Measurements from ENCODE around the gene LANCL2.
"Not testable (repeated sequence)": the region's sequence is repeated elsewhere in the genome, so short reads cannot be mapped to it uniquely, and the experiment has no call there.

LANCL2 gene

DNA sequence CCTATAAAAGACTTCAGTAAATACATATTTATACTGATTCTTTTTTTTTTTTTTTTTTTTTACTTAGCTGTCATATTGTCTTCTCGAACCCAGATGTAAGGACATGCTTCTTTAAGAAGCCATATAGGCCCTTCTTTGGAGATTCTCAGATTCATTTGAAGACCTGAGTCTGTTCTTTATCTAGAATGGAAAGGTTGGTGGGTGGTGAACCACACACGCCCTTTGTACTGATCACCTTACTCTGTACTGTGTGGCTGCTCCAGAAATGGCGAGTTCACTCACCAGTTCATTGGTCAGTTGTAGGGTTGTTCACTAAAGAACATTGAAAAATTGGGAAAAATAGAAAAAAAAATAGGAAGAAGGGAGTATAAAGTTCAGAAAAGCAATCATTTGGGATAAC is 32.5 kb downstream of the LANCL2 start:
- peak overlapping the region in 1 of 2 donors; percentile 3 for H3K27ac Mint-ChIP-seq

GRCh38 chr7:55400191-55400590 is 35.1 kb downstream of the LANCL2 start:
- no peak for DNase-seq
- no peaks in the 10 kb centered on the region for H3K9me3 Mint-ChIP-seq
- H3K36me3 Mint-ChIP-seq (ENCODE audit: insufficient read depth) = peaks cover 14% of the 10 kb centered on the region
- no peaks in the 10 kb centered on the region for H3K27me3 Mint-ChIP-seq
- ATAC-seq (replicated peaks) = no peak
- H3K4me1 Mint-ChIP-seq (ENCODE audit: low read depth in 2 of 2) = no peaks in the 10 kb centered on the region
- no peak overlapping the region for H3K4me3 Mint-ChIP-seq
- peak overlapping the region in 1 of 2 donors; percentile 35 for H3K27ac Mint-ChIP-seq

More for the DNA sequence above, 32.5 kb downstream of the LANCL2 start:
- DNase-seq (no peak), ATAC-seq (replicated peaks) (no peak)
- Mint-ChIP-seq H3K27me3 (no peaks in the 10 kb centered on the region), H3K4me3 (no peak overlapping the region), H3K4me1 (ENCODE audit: low read depth in 2 of 2) (no peaks in the 10 kb centered on the region), H3K36me3 (ENCODE audit: insufficient read depth) (peaks cover 10% of the 10 kb centered on the region), H3K9me3 (no peaks in the 10 kb centered on the region)

- not testable (repeated sequence) for H3K27ac Mint-ChIP-seq; H3K4me3 Mint-ChIP-seq; H3K4me1 Mint-ChIP-seq (ENCODE audit: low read depth in 2 of 2); H3K27me3 Mint-ChIP-seq; ATAC-seq (replicated peaks); H3K9me3 Mint-ChIP-seq; DNase-seq
- peaks cover 18% of the 10 kb centered on the region for H3K36me3 Mint-ChIP-seq (ENCODE audit: insufficient read depth)
These were observed 37.4 kb downstream of the LANCL2 start for GRCh38 chr7:55402506-55402905.

DNA sequence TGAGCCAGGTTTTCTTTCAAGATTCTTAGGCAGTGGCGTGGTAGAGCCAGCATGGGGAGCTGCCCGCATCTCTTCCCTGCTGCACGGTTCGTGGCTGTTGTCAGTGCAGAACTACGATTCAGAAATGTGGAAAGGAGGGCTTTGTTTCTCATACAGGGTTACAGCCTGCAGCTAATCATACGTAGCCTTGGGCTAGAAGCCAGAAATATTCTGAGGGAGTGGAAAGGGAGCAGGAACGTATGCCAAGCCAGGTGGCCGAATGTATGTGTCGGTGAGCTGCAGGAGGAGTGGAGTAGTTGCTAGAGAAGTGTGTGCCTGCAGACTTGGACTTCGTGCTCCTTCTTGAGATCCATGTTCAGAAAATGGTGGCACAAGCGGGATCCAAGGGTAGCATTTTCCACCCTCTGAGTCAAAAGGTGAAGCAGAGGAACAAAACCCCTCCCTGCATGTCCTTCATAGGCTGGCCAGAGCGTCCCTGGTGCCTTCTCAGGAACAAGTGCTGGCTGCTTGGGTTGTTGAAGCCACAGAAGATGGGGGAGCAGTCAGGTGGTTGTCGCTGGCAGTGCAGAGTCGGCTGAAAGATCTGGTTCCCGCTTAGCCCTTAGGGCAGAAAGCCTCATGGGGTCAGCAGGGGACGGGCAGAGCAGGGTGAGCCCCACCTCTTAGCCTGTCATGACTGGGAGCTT is 40.9 kb downstream of the LANCL2 start:
- H3K36me3 Mint-ChIP-seq (ENCODE audit: insufficient read depth) = peaks cover 21% of the 10 kb centered on the region
- H3K27ac Mint-ChIP-seq = no peak overlapping the region
- peaks cover 0 to 1% of the 10 kb centered on the region in 2 donors for H3K4me1 Mint-ChIP-seq (ENCODE audit: low read depth in 2 of 2)
- no peaks in the 10 kb centered on the region for H3K27me3 Mint-ChIP-seq
- H3K4me3 Mint-ChIP-seq = no peak overlapping the region
- DNase-seq (no peak), ATAC-seq (replicated peaks) (no peak)
- no peaks in the 10 kb centered on the region for H3K9me3 Mint-ChIP-seq

DNA sequence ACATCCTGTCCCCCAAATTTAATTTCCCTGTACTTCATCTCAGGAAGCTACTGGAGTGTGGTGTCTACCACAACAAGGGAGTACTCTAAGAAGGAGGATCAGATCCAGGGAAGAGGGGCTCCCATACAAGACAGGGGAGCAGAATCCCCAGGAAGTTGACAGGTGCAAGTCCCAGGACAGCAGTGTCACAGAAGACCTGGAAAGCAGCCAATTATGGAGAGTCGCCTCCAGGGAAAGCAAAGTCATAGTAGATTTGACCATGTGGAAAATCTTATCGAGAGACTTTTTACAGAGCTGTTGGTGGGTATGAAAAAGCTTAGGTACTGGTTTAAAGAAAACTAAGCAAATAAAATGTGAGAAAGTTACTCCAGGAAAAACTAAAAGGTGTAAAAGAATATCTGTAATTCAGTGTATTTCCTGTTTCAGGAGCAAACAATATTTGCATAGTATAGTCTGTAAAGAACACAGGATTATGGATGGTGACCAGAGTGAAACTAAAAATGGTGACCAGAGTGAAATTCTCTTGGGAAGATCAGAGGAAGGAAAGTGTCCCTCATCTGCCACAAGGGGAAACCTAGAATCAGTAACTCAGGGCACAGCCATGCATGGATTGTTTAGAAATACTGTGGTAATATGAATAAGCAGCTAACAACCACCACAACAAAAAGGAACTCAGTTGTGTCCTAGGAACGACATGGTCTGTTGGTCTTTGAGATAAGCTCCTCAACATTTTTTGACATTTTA is 44.5 kb downstream of the LANCL2 start:
- DNase-seq = no peak
- H3K27ac Mint-ChIP-seq = no peak overlapping the region
- ATAC-seq (replicated peaks) = no peak

DNA sequence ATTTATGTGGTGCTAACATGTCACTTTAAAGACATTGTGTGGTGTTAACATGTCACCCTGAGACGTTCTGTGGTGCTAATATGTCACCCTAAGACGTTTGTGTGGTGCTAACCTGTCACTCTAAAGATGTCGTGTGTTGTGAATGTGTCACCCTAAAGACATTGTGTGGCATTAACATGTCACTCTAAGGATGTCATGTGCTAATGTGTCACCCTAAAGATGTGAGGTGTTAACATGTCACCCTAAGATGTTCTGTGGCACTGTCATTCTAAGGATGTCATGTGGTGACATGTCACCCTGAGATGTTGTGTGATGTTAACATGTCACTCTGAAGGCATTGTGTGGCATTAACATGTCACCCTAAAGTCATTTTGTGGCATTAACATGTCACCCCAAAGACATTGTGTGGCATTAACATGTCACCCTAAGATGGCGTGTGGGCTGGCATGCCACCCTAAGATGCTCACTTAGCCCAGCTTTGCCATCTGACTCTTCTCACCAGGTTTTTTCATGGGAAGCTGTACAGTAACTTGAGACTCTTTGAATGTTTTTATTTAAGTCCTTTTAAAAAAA is 45.6 kb downstream of the LANCL2 start:
- H3K36me3 Mint-ChIP-seq (ENCODE audit: insufficient read depth) = peaks cover 18% of the 10 kb centered on the region
- no peak for DNase-seq
- no peak overlapping the region for H3K4me3 Mint-ChIP-seq
- no peaks in the 10 kb centered on the region for H3K27me3 Mint-ChIP-seq
- peaks cover 1 to 3% of the 10 kb centered on the region in 2 donors for H3K4me1 Mint-ChIP-seq (ENCODE audit: low read depth in 2 of 2)
- no peaks in the 10 kb centered on the region for H3K9me3 Mint-ChIP-seq
- no peak overlapping the region for H3K27ac Mint-ChIP-seq
- no peak for ATAC-seq (replicated peaks)

More for the DNA sequence above, 44.5 kb downstream of the LANCL2 start:
- peaks cover 22% of the 10 kb centered on the region for H3K36me3 Mint-ChIP-seq (ENCODE audit: insufficient read depth)
- no peaks in the 10 kb centered on the region for H3K27me3 Mint-ChIP-seq
- H3K4me1 Mint-ChIP-seq (ENCODE audit: low read depth in 2 of 2) = peaks cover 0 to 1% of the 10 kb centered on the region in 2 donors
- no peaks in the 10 kb centered on the region for H3K9me3 Mint-ChIP-seq
- no peak overlapping the region for H3K4me3 Mint-ChIP-seq

DNA sequence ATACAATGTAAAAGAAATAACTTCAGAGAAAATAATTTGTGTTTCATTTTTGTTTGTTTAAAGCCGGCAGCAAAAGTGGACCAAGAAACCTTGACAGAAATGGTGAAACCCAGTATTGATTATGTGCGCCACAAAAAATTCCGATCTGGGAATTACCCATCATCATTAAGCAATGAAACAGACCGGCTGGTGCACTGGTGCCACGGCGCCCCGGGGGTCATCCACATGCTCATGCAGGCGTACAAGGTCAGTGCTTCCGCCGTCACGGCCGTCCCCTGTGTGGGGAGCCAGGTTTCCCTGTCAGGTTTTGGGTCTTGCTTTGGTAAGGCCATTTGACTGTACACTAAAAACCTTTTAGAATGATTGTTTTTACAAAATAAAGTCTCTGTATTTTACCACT is 46.7 kb downstream of the LANCL2 start:
- DNase-seq (no peak), ATAC-seq (replicated peaks) (no peak)
- peaks cover 0 to 3% of the 10 kb centered on the region in 2 donors for H3K4me1 Mint-ChIP-seq (ENCODE audit: low read depth in 2 of 2)
- no peaks in the 10 kb centered on the region for H3K27me3 Mint-ChIP-seq
- no peak overlapping the region for H3K27ac Mint-ChIP-seq
- H3K4me3 Mint-ChIP-seq = no peak overlapping the region
- H3K9me3 Mint-ChIP-seq = no peaks in the 10 kb centered on the region
- peaks cover 15% of the 10 kb centered on the region for H3K36me3 Mint-ChIP-seq (ENCODE audit: insufficient read depth)

- no peak overlapping the region for H3K4me3 Mint-ChIP-seq
- H3K9me3 Mint-ChIP-seq = no peaks in the 10 kb centered on the region
- H3K27me3 Mint-ChIP-seq = no peaks in the 10 kb centered on the region
- DNase-seq (no peak), ATAC-seq (replicated peaks) (no peak)
- peaks cover 0 to 3% of the 10 kb centered on the region in 2 donors for H3K4me1 Mint-ChIP-seq (ENCODE audit: low read depth in 2 of 2)
- peaks cover 12% of the 10 kb centered on the region for H3K36me3 Mint-ChIP-seq (ENCODE audit: insufficient read depth)
- no peak overlapping the region for H3K27ac Mint-ChIP-seq
These were observed 48.3 kb downstream of the LANCL2 start for GRCh38 chr7:55413442-55413841.

GRCh38 chr7:55415173-55415778 is 50.1 kb downstream of the LANCL2 start:
- peak; percentile 84 to 89 (median 86) for DNase-seq
- Mint-ChIP-seq H3K27ac (no peak overlapping the region), H3K36me3 (ENCODE audit: insufficient read depth) (peaks cover 10% of the 10 kb centered on the region), H3K4me1 (ENCODE audit: low read depth in 2 of 2) (peaks cover 0 to 3% of the 10 kb centered on the region in 2 donors), H3K9me3 (no peaks in the 10 kb centered on the region), H3K27me3 (no peaks in the 10 kb centered on the region), H3K4me3 (no peak overlapping the region)
- peak; percentile 100 for ATAC-seq (replicated peaks)

DNA sequence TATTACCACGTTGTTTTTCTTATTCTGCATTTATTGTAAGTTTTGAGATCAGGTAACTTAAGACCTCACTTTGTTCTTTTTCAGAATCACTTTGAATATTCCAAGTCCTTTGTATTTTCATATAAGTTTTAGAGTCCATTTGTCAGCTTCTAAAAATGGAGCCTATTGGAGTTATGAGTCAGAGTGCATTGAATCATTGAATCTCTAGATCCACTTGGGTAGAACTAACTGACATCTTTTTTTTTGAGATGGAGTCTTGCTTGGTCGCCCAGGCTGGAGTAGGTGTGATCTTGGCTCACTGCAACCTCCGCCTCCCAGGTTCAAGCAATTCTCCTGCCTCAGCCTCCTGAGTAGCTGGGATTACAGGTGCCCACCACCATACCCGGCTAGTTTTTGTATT is 52.3 kb downstream of the LANCL2 start:
- not testable (repeated sequence) for H3K27ac Mint-ChIP-seq; H3K4me3 Mint-ChIP-seq; H3K9me3 Mint-ChIP-seq; H3K36me3 Mint-ChIP-seq (ENCODE audit: insufficient read depth); DNase-seq; ATAC-seq (replicated peaks); H3K27me3 Mint-ChIP-seq; H3K4me1 Mint-ChIP-seq (ENCODE audit: low read depth in 2 of 2)

DNA sequence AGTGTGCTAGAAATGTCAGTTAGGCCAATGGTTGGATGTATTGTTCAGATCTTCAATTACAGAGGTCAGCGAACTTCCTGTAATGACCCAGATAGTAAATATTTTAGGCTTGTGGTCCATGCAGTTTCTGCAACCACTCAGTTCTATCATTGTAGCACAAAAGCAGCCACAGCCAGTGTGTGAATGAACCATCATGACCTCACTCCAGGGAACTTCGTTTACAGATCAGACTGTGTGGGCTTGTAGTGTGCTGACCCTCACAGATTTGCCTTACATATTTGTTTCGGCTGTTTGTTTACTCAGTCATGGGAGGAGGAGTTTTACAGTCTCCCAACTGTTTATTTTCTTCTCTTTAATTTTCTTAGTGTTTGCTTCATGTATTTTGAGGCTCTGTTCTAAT is 55.4 kb downstream of the LANCL2 start:
- DNase-seq = no peak
- H3K4me3 Mint-ChIP-seq = no peak overlapping the region
- H3K9me3 Mint-ChIP-seq = no peaks in the 10 kb centered on the region
- H3K27me3 Mint-ChIP-seq = no peaks in the 10 kb centered on the region
- H3K4me1 Mint-ChIP-seq (ENCODE audit: low read depth in 2 of 2) = no peaks in the 10 kb centered on the region
- no peak overlapping the region for H3K27ac Mint-ChIP-seq
- peaks cover 4% of the 10 kb centered on the region for H3K36me3 Mint-ChIP-seq (ENCODE audit: insufficient read depth)
- ATAC-seq (replicated peaks) = no peak

GRCh38 chr7:55423277-55423711 is 58.2 kb downstream of the LANCL2 start:
- Mint-ChIP-seq H3K9me3 (no peaks in the 10 kb centered on the region), H3K27ac (peak overlapping the region in 1 of 2 donors; percentile 45), H3K4me1 (ENCODE audit: low read depth in 2 of 2) (peaks cover 0 to 2% of the 10 kb centered on the region in 2 donors), H3K4me3 (no peak overlapping the region), H3K27me3 (no peaks in the 10 kb centered on the region), H3K36me3 (ENCODE audit: insufficient read depth) (peaks cover 9% of the 10 kb centered on the region)
- DNase-seq = no peak
- ATAC-seq (replicated peaks) = no peak

DNA sequence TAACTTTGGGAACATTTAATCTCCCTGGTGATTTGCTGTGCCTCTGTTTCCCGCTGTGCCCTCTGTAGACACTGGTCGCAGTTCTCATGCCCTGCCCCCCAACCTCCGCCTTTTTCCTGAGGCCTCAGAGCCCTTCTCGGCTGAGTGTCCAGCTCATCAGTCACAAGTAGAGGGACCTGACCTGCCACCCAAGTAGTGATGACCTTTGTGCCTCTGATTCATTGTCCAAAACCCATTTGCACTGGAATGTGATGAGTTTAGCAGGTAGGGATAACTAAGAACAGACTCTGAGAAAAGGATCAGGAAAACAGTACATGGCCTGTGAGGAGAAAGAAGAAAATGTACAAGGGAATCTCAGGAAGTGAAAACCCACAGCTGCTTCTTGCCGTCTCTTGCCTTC is 58.8 kb downstream of the LANCL2 start:
- ATAC-seq (replicated peaks) (no peak), DNase-seq (no peak)
- Mint-ChIP-seq H3K4me1 (ENCODE audit: low read depth in 2 of 2) (peaks cover 0 to 2% of the 10 kb centered on the region in 2 donors), H3K36me3 (ENCODE audit: insufficient read depth) (peaks cover 9% of the 10 kb centered on the region), H3K27ac (no peak overlapping the region), H3K9me3 (no peaks in the 10 kb centered on the region), H3K27me3 (no peaks in the 10 kb centered on the region), H3K4me3 (no peak overlapping the region)
